GM19438 (cell line): ENCODE data around the gene DCAF8L2.
"Not testable (repeated sequence)": the region's sequence is repeated elsewhere in the genome, so short reads cannot be mapped to it uniquely, and the experiment has no call there.

ENCODE experiments used
- ATAC-seq: cut with Tn5 transposase; IDR thresholded peaks from one replicate; pipeline ENCODE4 v1.9.1; 2021; ENCODE audit warnings: low read depth; ENCODE audit not compliant: unreplicated experiment

DCAF8L2 gene

GRCh38 chrX:27590044-27590443 is at the start of gene DCAF8L2:
TSS of gene DCAF8L2 (plus strand) at chrX:27590344. CDS start at chrX:27746896, 156,552 bp downstream.
- no peak for ATAC-seq

GRCh38 chrX:27541161-27541560 is 49.0 kb upstream of the DCAF8L2 start:
- ATAC-seq, result not testable (repeated sequence)

GRCh38 chrX:27548624-27549023 is 41.5 kb upstream of the DCAF8L2 start:
- no peak for ATAC-seq

- ATAC-seq, result no peak
These were observed 40.5 kb upstream of the DCAF8L2 start for GRCh38 chrX:27549688-27550087.

- ATAC-seq, result no peak
These were observed 34.6 kb upstream of the DCAF8L2 start for GRCh38 chrX:27555514-27555913.

- no peak for ATAC-seq
These were observed 24.2 kb upstream of the DCAF8L2 start for GRCh38 chrX:27565992-27566391.

GRCh38 chrX:27571164-27571563 is 19.0 kb upstream of the DCAF8L2 start:
- no peak for ATAC-seq

GRCh38 chrX:27575565-27575964 is 14.6 kb upstream of the DCAF8L2 start:
- ATAC-seq, result no peak

- ATAC-seq, result no peak
These were observed 6.2 kb upstream of the DCAF8L2 start for GRCh38 chrX:27583976-27584375.

- no peak for ATAC-seq
These were observed 1.8 kb downstream of the DCAF8L2 start for GRCh38 chrX:27591938-27592337.

GRCh38 chrX:27597508-27597907 is 7.4 kb downstream of the DCAF8L2 start:
- ATAC-seq, result no peak

- ATAC-seq, result no peak
These were observed 8.2 kb downstream of the DCAF8L2 start for GRCh38 chrX:27598312-27598711.

- no peak for ATAC-seq
These were observed 9.8 kb downstream of the DCAF8L2 start for GRCh38 chrX:27599928-27600327.

GRCh38 chrX:27600686-27601085 is 10.5 kb downstream of the DCAF8L2 start:
- no peak for ATAC-seq

- no peak for ATAC-seq
These were observed 18.5 kb downstream of the DCAF8L2 start for GRCh38 chrX:27608671-27609070.

GRCh38 chrX:27619459-27619858 is 29.3 kb downstream of the DCAF8L2 start:
- no peak for ATAC-seq

GRCh38 chrX:27619975-27620374 is 29.8 kb downstream of the DCAF8L2 start:
- no peak for ATAC-seq

- ATAC-seq, result no peak
These were observed 32.7 kb downstream of the DCAF8L2 start for GRCh38 chrX:27622883-27623282.

GRCh38 chrX:27626066-27626465 is 35.9 kb downstream of the DCAF8L2 start:
- no peak for ATAC-seq

- ATAC-seq, result no peak
These were observed 43.2 kb downstream of the DCAF8L2 start for GRCh38 chrX:27633328-27633727.

- no peak for ATAC-seq
These were observed 66.4 kb downstream of the DCAF8L2 start for GRCh38 chrX:27656581-27656980.

GRCh38 chrX:27660878-27661277 is 70.7 kb downstream of the DCAF8L2 start:
- ATAC-seq, result no peak

GRCh38 chrX:27671234-27671633 is 81.1 kb downstream of the DCAF8L2 start:
- no peak for ATAC-seq
